ENCODE measurements around the gene PRKD1.

DNA sequence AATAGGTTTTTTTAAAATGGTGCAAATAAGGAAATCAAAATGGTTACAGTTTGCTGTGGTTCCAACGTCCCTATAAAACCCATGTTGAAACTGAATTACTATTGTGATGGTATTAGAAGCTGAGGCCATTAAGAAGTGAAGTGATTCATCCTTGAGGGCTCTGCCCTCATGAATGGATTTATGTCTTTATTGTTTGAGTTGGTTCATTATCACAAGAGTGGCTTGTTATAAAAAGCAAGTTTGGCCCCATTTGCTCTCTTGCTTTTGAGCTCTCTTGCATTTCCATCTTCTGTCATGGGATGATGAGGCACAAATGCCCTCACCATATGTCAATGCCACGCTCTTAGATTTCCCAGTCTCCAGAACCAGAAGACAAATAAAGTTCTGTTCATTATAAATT is 62.3 kb downstream of the PRKD1 start:
- TF ChIP-seq CTCF (IDR thresholded peaks at IDR 0.05) (no peak), POLR2A (IDR thresholded peaks at IDR 0.05) (no peak)
